HG03558 (cell line): ENCODE data around the gene PSORS1C2.
"Not testable (repeated sequence)": the region's sequence is repeated elsewhere in the genome, so short reads cannot be mapped to it uniquely, and the experiment has no call there.

ENCODE experiments used
- ATAC-seq: cut with Tn5 transposase; IDR thresholded peaks from one replicate; pipeline ENCODE4 v1.9.1; 2021; ENCODE audit warnings: moderate number of reproducible peaks; ENCODE audit not compliant: unreplicated experiment; ENCODE audit errors: extremely low read depth

PSORS1C2 gene

GRCh38 chr6:31138982-31139381 lies at the start of gene PSORS1C2:
Gene PSORS1C2, minus strand, starts transcription at chr6:31139066. Its CDS starts 40 bp downstream, at chr6:31139026.
- no peak for ATAC-seq

GRCh38 chr6:31187780-31188194 lies 48.9 kb upstream of the PSORS1C2 start:
- ATAC-seq = no peak

GRCh38 chr6:31186052-31186734 lies 47.3 kb upstream of the PSORS1C2 start:
- no peak for ATAC-seq

- not testable (repeated sequence) for ATAC-seq
These were observed 46.8 kb upstream of the PSORS1C2 start for GRCh38 chr6:31185695-31186051.

- not testable (repeated sequence) for ATAC-seq
These were observed 45.0 kb upstream of the PSORS1C2 start for GRCh38 chr6:31183859-31184258.

- ATAC-seq = not testable (repeated sequence)
These were observed 44.4 kb upstream of the PSORS1C2 start for GRCh38 chr6:31183287-31183686.

GRCh38 chr6:31180500-31180899 lies 41.6 kb upstream of the PSORS1C2 start:
- no peak for ATAC-seq

- no peak for ATAC-seq
These were observed 41.0 kb upstream of the PSORS1C2 start for GRCh38 chr6:31179896-31180295.

GRCh38 chr6:31179042-31179386 lies 40.1 kb upstream of the PSORS1C2 start:
- no peak for ATAC-seq

GRCh38 chr6:31178143-31179041 lies 39.5 kb upstream of the PSORS1C2 start:
- ATAC-seq = no peak

- no peak for ATAC-seq
These were observed 37.1 kb upstream of the PSORS1C2 start for GRCh38 chr6:31175971-31176370.

GRCh38 chr6:31174378-31174777 lies 35.5 kb upstream of the PSORS1C2 start:
- ATAC-seq = no peak

- ATAC-seq = no peak
These were observed 34.5 kb upstream of the PSORS1C2 start for GRCh38 chr6:31173406-31173805.

GRCh38 chr6:31172973-31173384 lies 34.1 kb upstream of the PSORS1C2 start:
- ATAC-seq = no peak

- ATAC-seq = no peak
These were observed 33.4 kb upstream of the PSORS1C2 start for GRCh38 chr6:31171931-31172905.

GRCh38 chr6:31170987-31171671 lies 32.3 kb upstream of the PSORS1C2 start:
- no peak for ATAC-seq

GRCh38 chr6:31170600-31170881 lies 31.7 kb upstream of the PSORS1C2 start, which contains the start of gene POU5F1:
Gene POU5F1, minus strand, starts transcription at chr6:31170682. Its CDS starts 62 bp downstream, at chr6:31170620.
- no peak for ATAC-seq

- ATAC-seq = not testable (repeated sequence)
These were observed 31.2 kb upstream of the PSORS1C2 start for GRCh38 chr6:31169858-31170599.

GRCh38 chr6:31169123-31169857 lies 30.4 kb upstream of the PSORS1C2 start:
- no peak for ATAC-seq
